ENCODE data around the gene INHBB. TPM values are rescaled to one million over a fixed set of nuclear protein-coding genes. Genes with fewer than 3 reads are reported as not detected.

Gene INHBB
- total and polyA plus RNA-seq, 4 donors, result 0.97 to 7.8 (median 5.8) TPM

DNA sequence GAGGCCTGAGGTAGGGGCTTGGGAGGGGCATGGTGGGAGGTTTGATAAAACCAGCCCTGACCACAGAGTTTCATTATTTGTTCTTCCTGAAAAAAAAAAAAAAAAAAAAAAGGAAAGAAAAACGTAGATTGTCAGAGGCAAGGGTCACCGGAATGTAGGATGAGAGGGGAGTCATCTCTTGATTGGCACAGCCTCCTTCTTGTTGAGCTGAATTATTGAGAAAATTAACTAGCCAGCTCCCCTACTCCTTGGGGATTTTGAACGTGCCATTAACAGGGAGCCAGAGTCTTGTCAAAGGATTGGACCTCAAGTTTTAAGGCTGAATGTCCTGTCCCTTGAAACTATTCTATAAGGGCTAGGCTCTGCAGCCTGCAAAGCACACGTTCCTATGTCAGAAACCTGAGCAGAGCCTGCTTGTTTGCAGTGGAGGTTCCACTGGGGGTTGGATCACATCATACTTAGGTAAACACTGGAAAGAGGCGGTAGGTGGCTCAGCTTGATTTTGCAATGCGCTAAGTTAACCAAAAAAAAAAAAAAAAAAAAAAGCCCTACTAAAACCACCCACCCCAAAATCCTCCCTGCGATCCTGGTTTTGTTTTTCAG lies 2.3 kb downstream of the INHBB start:
- H3K27me3 ChIP-seq (ENCODE audit: control insufficient read depth in 3 of 3, insufficient read depth in 3 of 3, low read length in 2 of 3), result peaks cover 0 to 60% (median 36%) of the 10 kb centered on the region in 3 donors
- ATAC-seq (ENCODE audit: insufficient read depth, low FRiP score) (no peak), DNase-seq (peak in 1 of 3 donors; percentile 42)
- TF ChIP-seq, protein P1, sequence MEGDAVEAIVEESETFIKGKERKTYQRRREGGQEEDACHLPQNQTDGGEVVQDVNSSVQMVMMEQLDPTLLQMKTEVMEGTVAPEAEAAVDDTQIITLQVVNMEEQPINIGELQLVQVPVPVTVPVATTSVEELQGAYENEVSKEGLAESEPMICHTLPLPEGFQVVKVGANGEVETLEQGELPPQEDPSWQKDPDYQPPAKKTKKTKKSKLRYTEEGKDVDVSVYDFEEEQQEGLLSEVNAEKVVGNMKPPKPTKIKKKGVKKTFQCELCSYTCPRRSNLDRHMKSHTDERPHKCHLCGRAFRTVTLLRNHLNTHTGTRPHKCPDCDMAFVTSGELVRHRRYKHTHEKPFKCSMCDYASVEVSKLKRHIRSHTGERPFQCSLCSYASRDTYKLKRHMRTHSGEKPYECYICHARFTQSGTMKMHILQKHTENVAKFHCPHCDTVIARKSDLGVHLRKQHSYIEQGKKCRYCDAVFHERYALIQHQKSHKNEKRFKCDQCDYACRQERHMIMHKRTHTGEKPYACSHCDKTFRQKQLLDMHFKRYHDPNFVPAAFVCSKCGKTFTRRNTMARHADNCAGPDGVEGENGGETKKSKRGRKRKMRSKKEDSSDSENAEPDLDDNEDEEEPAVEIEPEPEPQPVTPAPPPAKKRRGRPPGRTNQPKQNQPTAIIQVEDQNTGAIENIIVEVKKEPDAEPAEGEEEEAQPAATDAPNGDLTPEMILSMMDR (IDR thresholded peaks at IDR 0.05; ENCODE audit: control extremely low read depth, extremely low read depth), result no peak
- H3K27ac ChIP-seq (ENCODE audit: low read depth in 1 of 2, low read length in 1 of 2), result no peak overlapping the region
- no peak overlapping the region for H3K9ac ChIP-seq (ENCODE audit: insufficient read depth in 1 of 2, low read length in 2 of 2)
- 30 to 41% methylated on average over 7 of the region's 7 CpGs for WGBS, 2 donors
- no peaks in the 10 kb centered on the region for H3K9me3 ChIP-seq (ENCODE audit: control insufficient read depth in 4 of 4, insufficient read depth in 3 of 4, low read length in 3 of 4)
- no peak overlapping the region for H3K4me3 ChIP-seq
- peaks cover 0 to 24% (median 4%) of the 10 kb centered on the region in 5 donors for H3K4me1 ChIP-seq (ENCODE audit: control insufficient read depth in 5 of 5, insufficient read depth in 5 of 5, low read length in 5 of 5)
- no peaks in the 10 kb centered on the region for H3K36me3 ChIP-seq (ENCODE audit: control insufficient read depth in 4 of 4, insufficient read depth in 4 of 4, low read length in 4 of 4)

DNA sequence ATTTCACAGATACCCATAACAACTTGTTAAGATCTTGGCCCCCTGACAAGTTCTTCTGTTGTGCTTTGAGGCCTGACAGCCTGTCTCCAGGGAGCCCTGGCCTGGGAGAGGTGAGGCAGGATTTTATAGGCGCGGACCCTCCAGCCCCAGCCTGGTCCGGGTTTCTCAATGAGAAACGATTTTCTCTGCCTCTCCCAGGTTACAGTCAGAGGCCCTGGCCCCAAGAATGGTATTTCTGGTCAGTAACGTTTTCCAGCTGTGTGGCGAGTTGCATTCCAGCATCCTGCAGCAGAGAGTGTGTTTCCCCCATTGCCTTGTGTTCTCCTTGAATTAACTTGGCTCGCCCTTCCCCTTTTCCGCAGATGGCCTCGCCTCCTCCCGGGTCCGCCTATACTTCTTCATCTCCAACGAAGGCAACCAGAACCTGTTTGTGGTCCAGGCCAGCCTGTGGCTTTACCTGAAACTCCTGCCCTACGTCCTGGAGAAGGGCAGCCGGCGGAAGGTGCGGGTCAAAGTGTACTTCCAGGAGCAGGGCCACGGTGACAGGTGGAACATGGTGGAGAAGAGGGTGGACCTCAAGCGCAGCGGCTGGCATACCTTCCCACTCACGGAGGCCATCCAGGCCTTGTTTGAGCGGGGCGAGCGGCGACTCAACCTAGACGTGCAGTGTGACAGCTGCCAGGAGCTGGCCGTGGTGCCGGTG lies 3.0 kb downstream of the INHBB start:
- Histone ChIP-seq H3K9me3 (ENCODE audit: control insufficient read depth in 4 of 4, insufficient read depth in 3 of 4, low read length in 3 of 4) (no peaks in the 10 kb centered on the region), H3K4me1 (ENCODE audit: control insufficient read depth in 5 of 5, insufficient read depth in 5 of 5, low read length in 5 of 5) (peaks cover 0 to 19% (median 4%) of the 10 kb centered on the region in 5 donors), H3K27me3 (ENCODE audit: control insufficient read depth in 3 of 3, insufficient read depth in 3 of 3, low read length in 2 of 3) (peaks cover 0 to 54% (median 31%) of the 10 kb centered on the region in 3 donors), H3K4me3 (no peak overlapping the region), H3K27ac (ENCODE audit: low read depth in 1 of 2, low read length in 1 of 2) (no peak overlapping the region), H3K9ac (ENCODE audit: insufficient read depth in 1 of 2, low read length in 2 of 2) (no peak overlapping the region), H3K36me3 (ENCODE audit: control insufficient read depth in 4 of 4, insufficient read depth in 4 of 4, low read length in 4 of 4) (no peaks in the 10 kb centered on the region)
- TF ChIP-seq, protein P1 (IDR thresholded peaks at IDR 0.05; ENCODE audit: control extremely low read depth, extremely low read depth), result no peak
- WGBS, 2 donors, result 43 to 57% methylated on average over 27 of the region's 27 CpGs
- DNase-seq, result peak in 1 of 3 donors; percentile 31
- no peak for ATAC-seq (ENCODE audit: insufficient read depth, low FRiP score)

DNA sequence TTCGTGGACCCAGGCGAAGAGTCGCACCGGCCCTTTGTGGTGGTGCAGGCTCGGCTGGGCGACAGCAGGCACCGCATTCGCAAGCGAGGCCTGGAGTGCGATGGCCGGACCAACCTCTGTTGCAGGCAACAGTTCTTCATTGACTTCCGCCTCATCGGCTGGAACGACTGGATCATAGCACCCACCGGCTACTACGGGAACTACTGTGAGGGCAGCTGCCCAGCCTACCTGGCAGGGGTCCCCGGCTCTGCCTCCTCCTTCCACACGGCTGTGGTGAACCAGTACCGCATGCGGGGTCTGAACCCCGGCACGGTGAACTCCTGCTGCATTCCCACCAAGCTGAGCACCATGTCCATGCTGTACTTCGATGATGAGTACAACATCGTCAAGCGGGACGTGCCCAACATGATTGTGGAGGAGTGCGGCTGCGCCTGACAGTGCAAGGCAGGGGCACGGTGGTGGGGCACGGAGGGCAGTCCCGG lies 3.5 kb downstream of the INHBB start:
- no peak overlapping the region for H3K4me3 ChIP-seq
- no peaks in the 10 kb centered on the region for H3K36me3 ChIP-seq (ENCODE audit: control insufficient read depth in 4 of 4, insufficient read depth in 4 of 4, low read length in 4 of 4)
- WGBS, 2 donors, result 74 to 83% methylated on average over 31 of the region's 31 CpGs
- no peaks in the 10 kb centered on the region for H3K9me3 ChIP-seq (ENCODE audit: control insufficient read depth in 4 of 4, insufficient read depth in 3 of 4, low read length in 3 of 4)
- DNase-seq, result no peak
- TF ChIP-seq, protein P1 (IDR thresholded peaks at IDR 0.05; ENCODE audit: control extremely low read depth, extremely low read depth), result no peak
- peaks cover 0 to 15% (median 4%) of the 10 kb centered on the region in 5 donors for H3K4me1 ChIP-seq (ENCODE audit: control insufficient read depth in 5 of 5, insufficient read depth in 5 of 5, low read length in 5 of 5)
- no peak for ATAC-seq (ENCODE audit: insufficient read depth, low FRiP score)
- no peak overlapping the region for H3K9ac ChIP-seq (ENCODE audit: insufficient read depth in 1 of 2, low read length in 2 of 2)
- no peak overlapping the region for H3K27ac ChIP-seq (ENCODE audit: low read depth in 1 of 2, low read length in 1 of 2)
- H3K27me3 ChIP-seq (ENCODE audit: control insufficient read depth in 3 of 3, insufficient read depth in 3 of 3, low read length in 2 of 3), result peaks cover 0 to 52% (median 31%) of the 10 kb centered on the region in 3 donors
